HTR-8/SVneo (cell line): ENCODE measurements around the gene SERPINA7.
"Not testable (repeated sequence)": the region's sequence is repeated elsewhere in the genome, so short reads cannot be mapped to it uniquely, and the experiment has no call there.

ENCODE experiments used
- DNase-seq: peaks from one replicate; pipeline ENCODE4 v3.0.0; 2011; ENCODE audit warnings: low spot score, mixed read lengths; ENCODE audit not compliant: insufficient read length
- FAIRE-seq: peaks from 2 replicates; lab custom pipeline; 2011; peaks lifted over from hg19 to GRCh38; lab: Jason Lieb, UNC

Gene SERPINA7, protein sequence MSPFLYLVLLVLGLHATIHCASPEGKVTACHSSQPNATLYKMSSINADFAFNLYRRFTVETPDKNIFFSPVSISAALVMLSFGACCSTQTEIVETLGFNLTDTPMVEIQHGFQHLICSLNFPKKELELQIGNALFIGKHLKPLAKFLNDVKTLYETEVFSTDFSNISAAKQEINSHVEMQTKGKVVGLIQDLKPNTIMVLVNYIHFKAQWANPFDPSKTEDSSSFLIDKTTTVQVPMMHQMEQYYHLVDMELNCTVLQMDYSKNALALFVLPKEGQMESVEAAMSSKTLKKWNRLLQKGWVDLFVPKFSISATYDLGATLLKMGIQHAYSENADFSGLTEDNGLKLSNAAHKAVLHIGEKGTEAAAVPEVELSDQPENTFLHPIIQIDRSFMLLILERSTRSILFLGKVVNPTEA

DNA sequence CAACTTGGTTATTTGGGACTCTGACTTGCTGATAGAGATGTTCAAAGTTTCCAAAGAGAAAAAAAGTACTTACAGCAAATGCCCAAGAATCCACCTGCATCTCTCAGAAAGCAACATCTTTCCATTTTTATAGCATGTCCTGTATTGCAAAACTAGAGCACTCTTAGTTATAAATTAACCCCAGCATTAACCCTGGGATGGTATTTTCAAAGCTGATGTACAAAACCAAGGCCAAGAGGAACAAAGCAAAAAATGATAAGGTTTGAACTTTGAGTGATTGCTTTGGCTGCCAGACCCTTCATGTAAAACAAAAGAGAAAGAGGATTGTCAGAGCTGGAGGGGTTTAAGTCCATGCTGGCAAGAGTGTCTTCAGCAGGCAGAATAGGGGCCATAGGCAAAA, at the start of gene SERPINA7:
TSS of gene SERPINA7 (minus strand) at position 103 of the 400 bp plus-strand sequence. CDS start 1,669 bp downstream, outside the sequence.
- FAIRE-seq (no peak), DNase-seq (no peak)

DNA sequence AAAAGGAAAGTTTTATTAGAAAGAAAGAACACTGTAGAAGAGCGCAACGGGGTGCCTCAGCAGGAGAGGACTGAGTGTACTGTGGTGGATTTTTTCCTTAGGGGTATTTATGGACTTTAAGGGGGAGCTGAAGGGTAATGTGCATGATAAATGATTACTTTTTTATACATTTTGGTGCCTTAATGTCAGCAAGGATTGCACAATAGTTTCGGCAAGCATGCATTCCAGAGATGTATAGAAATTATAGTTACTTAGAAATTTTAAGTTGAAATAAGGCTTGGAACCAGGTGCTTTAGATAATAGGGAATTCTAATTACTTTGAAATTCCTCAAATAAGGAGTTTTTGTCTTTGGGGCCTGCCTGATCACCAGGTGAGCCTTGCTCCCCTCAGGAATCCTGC, 30.5 kb upstream of the SERPINA7 start:
- FAIRE-seq: no peak
- no peak for DNase-seq

DNA sequence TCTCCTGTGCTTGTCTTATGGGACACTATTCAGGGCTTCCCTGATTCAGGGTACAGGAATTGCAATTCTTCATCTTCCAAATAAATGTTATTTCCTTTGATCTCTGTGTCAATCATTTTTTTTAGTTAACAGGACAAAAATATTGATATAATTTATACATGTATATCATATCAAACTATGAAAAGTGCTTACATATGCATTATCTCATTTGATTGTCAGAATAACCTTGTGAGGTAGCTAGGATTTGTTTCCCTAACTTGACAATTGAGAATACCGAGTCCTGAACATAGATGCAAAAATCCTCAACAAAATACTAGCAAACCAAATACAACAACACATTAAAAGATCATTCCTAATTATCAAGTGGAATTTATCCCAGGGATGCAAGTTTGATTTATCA, 11.5 kb upstream of the SERPINA7 start:
- FAIRE-seq (no peak), DNase-seq (no peak)

DNA sequence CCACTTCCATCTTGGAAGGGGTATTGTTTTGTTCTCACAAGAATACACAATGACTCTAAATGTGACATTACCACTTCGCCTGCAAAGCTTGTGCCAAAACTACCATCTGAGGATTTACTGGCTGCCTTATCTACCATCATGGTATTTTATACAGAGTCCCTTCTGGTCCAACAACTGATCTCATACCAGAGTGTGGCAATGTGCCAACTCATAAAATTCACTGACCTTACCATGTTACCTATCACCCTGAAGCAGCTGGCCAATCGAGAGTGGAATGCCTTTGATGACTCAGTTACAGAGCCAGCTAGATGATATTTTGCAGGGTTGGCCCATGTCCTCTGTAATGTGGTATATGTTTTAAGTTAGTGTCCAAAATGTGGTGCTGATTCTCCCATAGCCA, 3.8 kb upstream of the SERPINA7 start:
- DNase-seq (no peak), FAIRE-seq (no peak)

DNA sequence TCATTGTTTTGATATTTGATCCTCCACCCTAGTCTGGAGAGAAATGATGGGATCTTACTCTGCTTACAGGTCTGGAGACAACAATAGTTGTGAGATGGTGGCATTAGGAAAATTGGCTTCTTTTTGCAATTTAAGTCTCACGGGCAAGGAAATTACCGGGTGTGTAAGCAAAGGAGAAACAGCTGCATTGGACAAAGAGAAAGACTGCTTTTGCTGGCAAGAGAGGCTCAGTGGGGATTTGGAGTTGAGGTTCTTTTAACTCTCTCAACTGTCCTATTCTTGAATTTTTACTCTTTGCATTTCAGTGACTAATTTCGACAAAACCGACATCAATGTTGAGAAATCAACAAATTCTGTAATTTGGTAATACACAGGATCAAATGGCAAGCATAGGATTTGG, 2.3 kb upstream of the SERPINA7 start:
- DNase-seq (no peak), FAIRE-seq (no peak)

DNA sequence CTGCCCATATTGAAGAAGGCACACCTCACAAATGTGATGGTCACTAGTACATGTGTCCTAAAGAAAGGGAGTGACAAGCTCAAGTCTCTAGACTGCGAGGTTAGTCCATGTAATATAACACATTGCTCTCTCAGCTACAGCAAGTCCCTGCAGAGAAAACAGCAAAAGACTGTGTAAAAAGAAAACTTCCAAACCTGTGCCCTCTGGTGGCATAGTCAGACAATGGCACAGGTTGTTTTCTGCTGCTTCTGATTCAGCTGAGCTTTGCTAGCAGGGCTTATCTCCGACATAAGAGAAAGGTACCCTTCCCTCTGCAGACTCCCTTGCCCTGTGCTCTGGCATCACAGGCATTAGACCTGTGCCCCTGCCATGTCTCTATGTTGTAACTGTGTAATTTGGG, 1.4 kb upstream of the SERPINA7 start:
- DNase-seq (no peak), FAIRE-seq (no peak)

DNA sequence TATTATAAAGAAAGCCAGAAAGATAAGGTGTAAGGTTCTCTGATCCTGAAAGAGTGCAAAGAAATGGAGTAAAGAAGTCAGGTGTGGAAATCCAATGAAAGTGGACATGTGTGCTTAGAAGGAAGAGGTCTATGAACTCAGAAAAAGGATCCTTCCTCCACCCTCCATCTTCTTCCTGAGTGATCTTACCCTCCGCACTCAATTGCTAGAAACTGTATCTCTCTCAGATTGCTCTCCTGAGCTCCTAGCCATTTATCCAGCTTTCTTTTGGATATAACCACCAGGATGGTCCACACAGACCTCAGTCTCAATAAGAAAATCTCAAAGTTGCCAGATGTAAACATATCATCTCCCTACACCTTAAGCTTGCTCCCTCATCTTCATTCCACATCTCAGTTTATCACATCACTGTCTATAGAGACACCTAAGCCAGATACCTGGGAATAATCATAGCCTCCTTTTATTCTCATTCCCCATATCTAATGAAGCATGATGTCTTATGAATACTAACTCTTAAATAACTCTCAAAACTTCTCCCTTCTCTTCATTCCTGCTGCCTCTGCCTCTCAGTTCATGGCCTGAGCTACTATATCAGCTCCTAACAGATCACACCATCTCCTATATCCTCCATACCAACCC, 573 bp downstream of the SERPINA7 start:
- DNase-seq (no peak), FAIRE-seq (no peak)

DNA sequence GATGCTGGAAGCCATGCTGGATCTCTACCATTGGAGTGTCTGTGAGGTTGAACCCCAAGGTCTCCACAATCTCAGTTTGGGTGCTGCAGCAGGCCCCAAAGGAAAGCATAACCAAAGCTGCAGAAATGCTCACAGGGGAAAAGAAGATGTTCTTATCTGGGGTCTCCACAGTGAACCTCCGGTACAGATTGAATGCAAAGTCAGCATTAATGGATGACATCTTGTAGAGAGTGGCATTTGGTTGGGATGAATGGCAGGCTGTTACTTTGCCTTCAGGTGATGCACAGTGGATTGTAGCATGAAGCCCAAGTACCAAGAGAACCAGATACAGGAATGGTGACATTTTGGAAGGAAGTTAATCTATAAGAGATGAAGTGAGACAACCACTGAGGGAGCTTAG, 1.8 kb downstream of the SERPINA7 start:
- FAIRE-seq (no peak), DNase-seq (no peak)

DNA sequence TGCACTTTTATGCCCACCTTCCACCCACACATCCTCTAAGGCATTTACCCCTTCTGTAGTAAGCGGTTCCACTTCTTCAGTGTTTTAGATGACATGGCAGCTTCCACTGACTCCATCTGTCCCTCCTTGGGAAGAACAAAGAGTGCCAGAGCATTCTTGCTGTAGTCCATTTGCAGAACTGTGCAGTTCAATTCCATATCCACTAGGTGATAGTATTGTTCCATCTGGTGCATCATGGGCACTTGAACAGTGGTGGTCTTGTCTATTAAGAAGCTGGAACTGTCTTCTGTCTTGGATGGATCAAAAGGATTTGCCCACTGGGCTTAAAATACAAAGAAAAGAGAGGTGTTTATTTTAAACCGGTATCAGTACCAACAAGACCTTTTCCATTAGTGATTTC, 3.5 kb downstream of the SERPINA7 start:
- FAIRE-seq (no peak), DNase-seq (no peak)

DNA sequence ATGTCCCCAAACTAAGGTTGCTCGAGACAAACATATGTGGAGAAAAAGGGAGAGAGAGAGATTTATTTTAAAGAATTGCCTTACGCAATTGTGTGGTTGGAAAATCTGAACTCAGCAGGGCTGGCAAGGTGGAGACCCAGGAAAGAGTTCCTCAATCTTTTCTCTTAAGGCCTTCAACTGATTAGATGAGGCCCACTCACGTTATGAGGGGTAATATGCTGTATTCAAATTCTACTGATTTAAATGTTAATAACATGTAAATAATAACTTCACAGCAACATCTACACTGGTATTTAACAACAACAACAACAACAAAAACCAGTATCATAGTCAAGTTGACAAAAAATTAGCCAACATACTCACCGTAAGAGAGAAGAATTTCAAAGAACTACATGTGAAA, 14.6 kb downstream of the SERPINA7 start:
- DNase-seq: no peak
- no peak for FAIRE-seq

DNA sequence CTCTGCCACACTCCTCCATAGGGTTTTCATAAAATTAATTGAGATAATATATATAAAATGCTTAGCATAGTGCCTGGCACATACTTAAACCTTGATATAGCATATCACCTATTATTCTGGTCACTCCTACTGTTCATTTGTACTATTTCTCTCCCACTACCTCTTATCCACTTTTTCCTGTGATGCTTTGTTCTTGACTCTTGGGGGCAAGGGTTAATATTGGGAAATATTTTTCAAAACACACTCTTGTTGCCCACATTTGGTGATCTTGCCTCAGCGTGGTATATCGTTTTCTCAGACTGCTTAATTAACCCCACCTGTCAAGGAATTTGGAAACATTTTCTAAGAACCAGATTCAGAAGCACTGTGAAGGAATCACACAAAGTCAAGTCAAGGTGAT, 16.3 kb downstream of the SERPINA7 start:
- no peak for DNase-seq
- FAIRE-seq: no peak

DNA sequence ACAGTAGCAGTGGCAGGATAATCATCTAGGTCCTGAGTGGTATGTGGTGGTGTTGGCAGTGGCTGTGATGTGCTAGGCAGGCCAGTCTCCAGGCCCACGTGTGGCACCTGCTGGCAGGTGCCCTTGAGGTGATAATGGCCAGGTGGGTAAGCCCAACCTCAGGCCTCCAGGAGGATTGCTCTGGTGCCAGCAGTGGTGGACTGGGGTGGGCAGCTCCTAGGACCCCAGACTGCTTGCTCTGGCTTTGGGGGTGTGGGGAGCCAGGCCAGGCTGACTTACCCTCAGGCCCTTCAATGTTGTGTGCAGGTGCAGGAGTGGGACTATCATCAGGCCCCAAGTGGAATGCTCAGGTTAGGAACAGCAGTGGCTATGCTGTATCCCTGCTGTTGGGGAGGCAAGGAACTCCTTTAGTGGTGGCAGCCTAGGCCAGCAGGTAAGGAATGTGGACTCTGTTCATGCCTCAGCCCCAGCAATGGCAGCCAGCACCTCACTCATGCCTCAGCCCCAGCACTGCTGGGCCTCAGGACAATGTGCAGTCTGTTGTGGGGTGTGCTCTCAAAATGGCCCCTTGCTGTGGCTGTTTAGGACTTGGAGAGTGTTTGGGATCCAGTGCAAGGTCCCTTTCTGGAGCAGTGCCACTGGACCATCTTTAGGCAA, 24.3 kb downstream of the SERPINA7 start:
- FAIRE-seq: no peak
- DNase-seq: no peak

DNA sequence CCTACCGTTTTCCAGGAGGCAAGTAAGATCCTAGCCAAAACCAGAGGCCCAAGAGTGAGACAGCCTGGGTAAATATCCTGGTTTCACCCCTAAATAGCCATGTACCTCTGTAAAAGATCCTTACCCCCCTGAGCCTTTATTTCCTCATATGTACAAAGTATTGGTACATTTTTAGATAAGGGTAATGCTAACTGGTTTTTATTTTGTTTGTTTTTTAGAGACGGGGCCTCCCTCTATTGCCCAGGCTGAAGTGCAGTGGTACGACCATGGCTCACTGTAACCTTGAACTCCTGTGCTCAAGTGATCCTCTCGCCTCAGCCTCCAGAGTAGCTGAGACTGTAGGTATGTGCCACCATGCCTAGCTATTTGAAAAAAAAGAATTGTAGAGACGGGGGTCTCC, 29.4 kb downstream of the SERPINA7 start:
- DNase-seq (no peak), FAIRE-seq (no peak)

DNA sequence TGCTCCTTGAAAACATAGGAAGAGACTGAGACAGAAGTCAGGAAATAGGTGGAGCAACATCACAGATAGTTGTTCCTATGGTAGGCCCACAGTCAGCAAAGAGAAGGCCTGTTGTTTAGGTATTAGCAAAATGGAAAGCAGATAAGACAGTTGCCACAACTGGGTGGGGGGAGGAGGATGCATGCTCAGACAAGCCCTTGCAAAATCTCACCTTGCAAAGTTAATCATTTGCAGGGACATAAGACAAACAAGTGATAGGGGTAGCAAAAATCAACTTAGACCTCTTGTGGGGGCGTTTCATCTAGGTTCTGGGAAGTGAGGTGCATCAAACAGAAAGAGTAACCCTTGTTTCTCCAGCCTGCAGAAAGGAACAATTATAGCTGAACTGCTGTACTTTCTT, 30.7 kb downstream of the SERPINA7 start:
- DNase-seq (no peak), FAIRE-seq (no peak)

DNA sequence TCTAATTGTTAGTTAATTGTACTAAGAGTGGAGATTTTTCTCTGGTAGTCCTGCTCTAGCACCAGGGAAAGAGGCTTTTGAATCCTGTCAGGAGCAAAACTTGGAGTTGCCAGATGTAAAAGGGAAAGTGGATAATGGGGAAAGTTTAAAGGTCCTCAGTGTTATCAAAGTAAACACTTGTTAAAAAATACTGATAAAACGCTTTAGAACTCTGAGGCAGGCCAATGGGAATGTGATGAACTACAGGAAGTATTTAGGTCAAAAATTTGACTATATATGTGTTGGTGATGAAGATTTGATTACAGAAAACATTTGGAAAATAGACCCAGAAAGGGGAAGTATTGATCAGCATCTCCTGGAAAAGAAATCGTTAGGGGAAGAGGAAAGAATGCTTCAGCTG, 32.8 kb downstream of the SERPINA7 start:
- DNase-seq (no peak), FAIRE-seq (no peak)

DNA sequence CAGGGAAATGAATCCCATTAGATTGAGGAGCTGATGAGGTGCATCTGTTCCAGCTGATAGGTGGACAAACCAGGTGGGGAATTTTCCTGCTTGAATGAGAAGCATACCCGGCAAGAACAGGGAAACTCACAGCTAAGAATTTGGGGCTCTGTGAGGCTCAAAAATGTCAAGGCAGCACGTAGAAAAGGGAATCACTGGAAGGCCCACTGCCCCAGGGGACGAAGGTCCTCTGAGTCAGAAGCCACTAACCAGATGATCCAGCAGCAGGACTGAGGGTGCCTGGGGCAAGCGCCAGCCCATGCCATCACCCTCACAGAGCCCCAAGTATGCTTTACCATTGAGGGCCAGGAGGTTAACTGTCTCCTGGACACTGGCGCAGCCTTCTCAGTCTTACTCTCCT, 37.9 kb downstream of the SERPINA7 start:
- DNase-seq, FAIRE-seq: not testable (repeated sequence)

DNA sequence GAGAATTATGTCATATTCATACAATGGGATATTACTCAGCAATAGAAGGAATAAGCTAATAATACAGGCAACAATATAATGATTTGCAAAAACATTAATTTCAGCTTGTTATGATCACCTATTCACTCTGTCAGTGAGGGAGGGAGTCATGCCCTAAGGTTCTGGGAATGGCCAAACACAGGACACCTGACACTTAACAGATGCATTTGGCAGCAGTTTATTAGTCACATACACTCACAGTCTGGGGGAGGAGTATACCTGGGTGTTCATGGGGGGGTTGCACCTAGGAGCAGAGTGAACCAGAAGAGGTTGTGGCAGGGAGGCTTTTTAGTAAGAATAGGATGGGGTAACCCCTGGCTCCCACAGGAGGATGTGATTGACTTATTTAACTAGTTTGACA, 38.3 kb downstream of the SERPINA7 start:
- no peak for DNase-seq
- FAIRE-seq: no peak

DNA sequence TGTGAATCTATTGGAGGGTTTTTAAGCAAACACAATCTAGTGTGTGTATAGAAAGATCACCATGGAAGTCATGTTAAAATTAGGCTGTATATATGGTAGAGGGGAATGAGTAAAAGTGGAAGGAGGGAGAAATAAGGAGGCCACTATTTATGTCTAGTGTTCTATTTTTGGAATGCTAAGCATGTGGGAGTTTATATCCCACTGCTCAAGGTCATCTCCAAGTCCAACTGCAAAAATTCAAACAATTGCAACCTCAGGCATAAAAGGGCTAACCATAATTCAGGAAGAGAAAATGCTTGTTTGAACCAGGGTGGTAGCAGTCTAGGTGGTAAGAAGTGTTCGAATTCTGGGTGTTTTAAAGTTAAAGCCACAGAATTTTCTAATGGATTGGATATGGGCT, 39.2 kb downstream of the SERPINA7 start:
- DNase-seq (no peak), FAIRE-seq (no peak)

DNA sequence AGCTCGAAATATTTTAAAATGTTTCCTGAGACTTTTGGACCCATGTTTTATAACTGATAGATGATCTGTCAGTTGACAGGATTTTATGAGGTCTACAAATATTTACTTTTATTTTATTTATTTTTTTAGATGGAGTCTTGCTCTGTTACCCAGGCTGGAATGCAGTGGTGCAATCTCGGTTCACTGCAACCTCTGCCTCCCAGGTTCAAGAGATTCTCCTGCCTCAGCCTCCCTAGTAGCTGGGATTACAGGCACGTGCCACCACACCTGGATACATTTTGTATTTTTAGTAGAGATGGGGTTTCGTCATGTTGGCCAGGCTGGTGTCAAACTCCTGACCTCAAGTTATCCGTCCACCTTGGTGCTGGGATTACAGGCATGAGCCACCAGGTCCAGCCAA, 50.0 kb downstream of the SERPINA7 start:
- not testable (repeated sequence) for DNase-seq, FAIRE-seq
